ENCODE measurements around the gene PEG3. TPM values are rescaled to one million over a fixed set of nuclear protein-coding genes. Genes with fewer than 3 reads are reported as not detected.

Gene PEG3
- total and polyA plus RNA-seq, 2 experiments from 2014 or later, result not detected

GRCh38 chr19:56813531-56813930 is 27.0 kb downstream of the PEG3 start (continued):
- TF ChIP-seq ZNF462 (CRISPR knock-in tag; IDR thresholded peaks at IDR 0.05) (no peak), NANOG (IDR thresholded peaks at IDR 0.05; ENCODE audit: borderline replicate concordance) (no peak), STAT1 (IDR thresholded peaks at IDR 0.05; ENCODE audit: unreplicated experiment) (no peak), EZH2phosphoT487 (IDR thresholded peaks at IDR 0.05; ENCODE audit: unreplicated experiment) (no peak), CREB1 (CRISPR knock-in tag; IDR thresholded peaks at IDR 0.05; ENCODE audit: low read depth) (no peak), ZNF114 (CRISPR knock-in tag; IDR thresholded peaks at IDR 0.05) (no peak), CTCF (conservative IDR thresholded peaks at IDR 0.05; ENCODE audit: low read depth in 2 of 2) (no peak)

- no peaks in the 10 kb centered on the region for H3K79me2 ChIP-seq (replicated peaks; ENCODE audit: insufficient read depth)
- no peaks in the 10 kb centered on the region for H3K27me3 ChIP-seq (ENCODE audit: insufficient read depth)
- peaks cover 2% of the 10 kb centered on the region for H3K27me3 Mint-ChIP-seq (ENCODE audit: insufficient read depth, low read depth, poor library complexity)
- no peak for ATAC-seq
- H2AFZ ChIP-seq, result no peak overlapping the region
- H3K36me3 Mint-ChIP-seq (ENCODE audit: low read depth), result peaks cover 42% of the 10 kb centered on the region
- H3K4me1 ChIP-seq (ENCODE audit: insufficient read depth), result no peaks in the 10 kb centered on the region
- no peaks in the 10 kb centered on the region for H4K20me1 ChIP-seq (replicated peaks; ENCODE audit: insufficient read depth)
- no peak overlapping the region for H3K4me2 ChIP-seq
- H3K9me3 Mint-ChIP-seq, result peaks cover 98% of the 10 kb centered on the region
- DNase-seq (ENCODE audit: low spot score), result no peak
- H3K4me1 Mint-ChIP-seq, result no peaks in the 10 kb centered on the region
- no peaks in the 10 kb centered on the region for H3F3A ChIP-seq (replicated peaks; ENCODE audit: low read depth)
- H3K4me3 ChIP-seq, result no peak overlapping the region
- no peaks in the 10 kb centered on the region; the same call in 1 of the 2 replicates for H3K36me3 ChIP-seq (ENCODE audit: insufficient read depth)
- H3K9me2 ChIP-seq (ENCODE audit: insufficient read depth), result no peaks in the 10 kb centered on the region
- H3K27ac ChIP-seq (ENCODE audit: low read depth), result no peak overlapping the region
- H3K27ac Mint-ChIP-seq, result no peak overlapping the region
- H3K4me3 Mint-ChIP-seq, result no peak overlapping the region
- TF ChIP-seq ZNF462 (CRISPR knock-in tag; IDR thresholded peaks at IDR 0.05) (no peak), NANOG (IDR thresholded peaks at IDR 0.05; ENCODE audit: borderline replicate concordance) (no peak)
These were observed 29.0 kb downstream of the PEG3 start for GRCh38 chr19:56811480-56811879.
